OCI-LY1 (cell line): ENCODE measurements around the gene MAPK9.

ENCODE experiments used
- H2AFZ ChIP-seq: fragments of 200-600 bp; sonication (generic), shearing (Covaris generic); 2 replicates; pipeline ENCODE4 v1.6.0; 2014; ENCODE audit warnings: antibody characterized with exemption, mild to moderate bottlenecking, low read length
- H3F3A ChIP-seq: fragments of 200-600 bp; sonication (generic), shearing (Covaris generic); 2 replicates; pipeline ENCODE4 v1.6.0; 2014; ENCODE audit warnings: mild to moderate bottlenecking, antibody characterized with exemption, low read length, moderate library complexity; ENCODE audit not compliant: insufficient read depth
- H3K27ac ChIP-seq: fragments of 200-600 bp; sonication (generic); 2 replicates; pipeline ENCODE4 v1.5.1; 2014; ENCODE audit warnings: low read length, mixed run types, mild to moderate bottlenecking, low read depth; ENCODE audit not compliant: poor library complexity, severe bottlenecking
- H3K27me3 ChIP-seq: fragments of 200-600 bp; sonication (generic); 2 replicates; pipeline ENCODE4 v1.6.0; 2014; ENCODE audit warnings: antibody characterized with exemption, mild to moderate bottlenecking, low read length, moderate library complexity; ENCODE audit not compliant: insufficient read depth
- H3K36me3 ChIP-seq: fragments of 200-600 bp; sonication (generic); 2 replicates; pipeline ENCODE4 v1.6.1; 2014; ENCODE audit warnings: mild to moderate bottlenecking, antibody characterized with exemption, low read length, moderate library complexity, mixed read lengths; ENCODE audit not compliant: insufficient read depth
- H3K4me1 ChIP-seq: fragments of 200-600 bp; sonication (generic); 2 replicates; pipeline ENCODE4 v1.5.1; 2014; ENCODE audit warnings: mild to moderate bottlenecking, low read length, moderate library complexity; ENCODE audit not compliant: insufficient read depth, severe bottlenecking
- H3K4me2 ChIP-seq: fragments of 200-600 bp; sonication (generic), shearing (Covaris generic); 2 replicates; pipeline ENCODE4 v1.6.1; 2014; ENCODE audit warnings: low read length
- H3K4me3 ChIP-seq: fragments of 200-600 bp; sonication (generic); 2 replicates; pipeline ENCODE4 v1.5.1; 2014; ENCODE audit warnings: low read length, low read depth, mild to moderate bottlenecking, mixed read lengths; ENCODE audit not compliant: poor library complexity, severe bottlenecking
- H3K79me2 ChIP-seq: fragments of 200-600 bp; shearing (Covaris generic); 2 replicates; pipeline ENCODE4 v1.6.1; 2016; ENCODE audit warnings: mixed run types, low read length, mixed read lengths; ENCODE audit not compliant: insufficient read depth
- H3K9ac ChIP-seq: fragments of 200-600 bp; sonication (generic), shearing (Covaris generic); 2 replicates; pipeline ENCODE4 v1.6.1; 2014; ENCODE audit warnings: mild to moderate bottlenecking, low read length, mixed read lengths
- H3K9me2 ChIP-seq: fragments of 200-600 bp; sonication (generic), shearing (Covaris generic); 2 replicates; pipeline ENCODE4 v1.6.1; 2014; ENCODE audit warnings: low read depth, mild to moderate bottlenecking, low read length, mixed read lengths
- H3K9me3 ChIP-seq: fragments of 200-600 bp; shearing (Covaris generic); 2 replicates; pipeline ENCODE4 v1.6.1; 2014; ENCODE audit warnings: low read length, mixed read lengths
- H4K20me1 ChIP-seq: fragments of 200-600 bp; sonication (generic), shearing (Covaris generic); 2 replicates; pipeline ENCODE4 v1.6.0; 2016; ENCODE audit warnings: mild to moderate bottlenecking, low read length; ENCODE audit not compliant: insufficient read depth
- EZH2 ChIP-seq: fragments of 200-600 bp; sonication (generic), shearing (Covaris generic); IDR thresholded peaks from 2 replicates; pipeline ENCODE4 v1.8.0; 2017; ENCODE audit warnings: borderline replicate concordance, mixed run types, mild to moderate bottlenecking, antibody characterized with exemption, low read length, moderate library complexity, mixed read lengths
- TF ChIP-seq, protein P1 (sequence below): fragments of 200-600 bp; sonication (generic), shearing (Covaris generic); IDR thresholded peaks from 2 replicates; pipeline ENCODE4 v1.5.1; 2017; ENCODE audit warnings: mild to moderate bottlenecking, antibody characterized with exemption, low read length, moderate library complexity, mixed read lengths

MAPK9 gene

DNA sequence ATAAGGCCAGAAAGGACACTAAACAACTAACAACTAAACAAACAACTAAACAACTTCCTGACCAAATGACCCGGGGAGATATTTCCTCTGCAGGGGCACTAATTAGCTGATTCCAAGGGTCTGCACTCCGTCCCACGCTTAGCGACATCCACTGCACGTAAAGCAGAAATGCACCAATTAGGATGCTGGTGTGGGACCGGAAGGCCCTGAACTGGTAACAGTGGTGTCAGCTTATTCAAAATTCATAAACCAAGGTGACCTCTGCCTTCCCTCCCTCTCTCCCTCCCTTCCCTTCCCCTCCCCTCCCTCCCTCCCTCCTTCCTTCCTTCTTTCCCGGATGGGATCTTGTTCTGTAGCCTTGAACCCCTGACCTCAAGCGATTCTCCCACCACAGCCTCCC, 92.5 kb downstream of the MAPK9 start:
- TF ChIP-seq, protein P1, sequence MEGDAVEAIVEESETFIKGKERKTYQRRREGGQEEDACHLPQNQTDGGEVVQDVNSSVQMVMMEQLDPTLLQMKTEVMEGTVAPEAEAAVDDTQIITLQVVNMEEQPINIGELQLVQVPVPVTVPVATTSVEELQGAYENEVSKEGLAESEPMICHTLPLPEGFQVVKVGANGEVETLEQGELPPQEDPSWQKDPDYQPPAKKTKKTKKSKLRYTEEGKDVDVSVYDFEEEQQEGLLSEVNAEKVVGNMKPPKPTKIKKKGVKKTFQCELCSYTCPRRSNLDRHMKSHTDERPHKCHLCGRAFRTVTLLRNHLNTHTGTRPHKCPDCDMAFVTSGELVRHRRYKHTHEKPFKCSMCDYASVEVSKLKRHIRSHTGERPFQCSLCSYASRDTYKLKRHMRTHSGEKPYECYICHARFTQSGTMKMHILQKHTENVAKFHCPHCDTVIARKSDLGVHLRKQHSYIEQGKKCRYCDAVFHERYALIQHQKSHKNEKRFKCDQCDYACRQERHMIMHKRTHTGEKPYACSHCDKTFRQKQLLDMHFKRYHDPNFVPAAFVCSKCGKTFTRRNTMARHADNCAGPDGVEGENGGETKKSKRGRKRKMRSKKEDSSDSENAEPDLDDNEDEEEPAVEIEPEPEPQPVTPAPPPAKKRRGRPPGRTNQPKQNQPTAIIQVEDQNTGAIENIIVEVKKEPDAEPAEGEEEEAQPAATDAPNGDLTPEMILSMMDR: no peak
- no peak for TF ChIP-seq EZH2
- Histone ChIP-seq H3K9me3 (no peaks in the 10 kb centered on the region), H3K27ac (no peak overlapping the region), H3K27me3 (no peaks in the 10 kb centered on the region), H2AFZ (no peak overlapping the region), H3K79me2 (no peaks in the 10 kb centered on the region), H3K4me2 (no peak overlapping the region), H3K36me3 (no peaks in the 10 kb centered on the region), H3K9ac (no peak overlapping the region), H3F3A (no peaks in the 10 kb centered on the region), H3K9me2 (no peaks in the 10 kb centered on the region), H3K4me3 (no peak overlapping the region), H4K20me1 (no peaks in the 10 kb centered on the region), H3K4me1 (no peaks in the 10 kb centered on the region)

DNA sequence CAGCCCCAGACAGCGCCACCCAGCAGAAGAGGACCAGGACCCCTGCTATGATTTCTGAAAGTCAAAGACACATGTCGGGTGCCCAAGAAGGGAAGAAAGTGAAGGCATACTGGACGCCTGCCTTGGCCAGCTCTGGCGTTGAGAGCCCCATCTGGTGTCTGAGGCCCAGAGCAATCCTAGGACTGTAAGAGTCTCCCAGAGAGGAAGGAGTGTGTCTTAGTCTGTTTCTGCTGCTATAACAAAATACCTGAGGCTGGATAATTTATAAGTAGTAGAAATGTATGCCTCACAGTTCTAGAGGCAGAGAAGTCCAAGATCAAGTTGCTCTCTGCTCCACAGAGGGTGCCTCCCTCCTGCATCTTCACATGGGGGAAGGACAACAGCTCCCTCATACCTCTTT, 93.7 kb downstream of the MAPK9 start:
- no peaks in the 10 kb centered on the region for H3K27me3 ChIP-seq
- H3F3A ChIP-seq: no peaks in the 10 kb centered on the region
- no peak overlapping the region for H2AFZ ChIP-seq
- no peaks in the 10 kb centered on the region for H3K36me3 ChIP-seq
- H3K27ac ChIP-seq: no peak overlapping the region
- H3K4me2 ChIP-seq: no peak overlapping the region
- no peaks in the 10 kb centered on the region for H3K79me2 ChIP-seq
- H3K9ac ChIP-seq: no peak overlapping the region
- no peak for TF ChIP-seq EZH2
- TF ChIP-seq, protein P1: no peak
- H3K9me3 ChIP-seq: no peaks in the 10 kb centered on the region
- no peak overlapping the region for H3K4me3 ChIP-seq
- H4K20me1 ChIP-seq: no peaks in the 10 kb centered on the region
- H3K9me2 ChIP-seq: no peaks in the 10 kb centered on the region
- H3K4me1 ChIP-seq: no peaks in the 10 kb centered on the region

DNA sequence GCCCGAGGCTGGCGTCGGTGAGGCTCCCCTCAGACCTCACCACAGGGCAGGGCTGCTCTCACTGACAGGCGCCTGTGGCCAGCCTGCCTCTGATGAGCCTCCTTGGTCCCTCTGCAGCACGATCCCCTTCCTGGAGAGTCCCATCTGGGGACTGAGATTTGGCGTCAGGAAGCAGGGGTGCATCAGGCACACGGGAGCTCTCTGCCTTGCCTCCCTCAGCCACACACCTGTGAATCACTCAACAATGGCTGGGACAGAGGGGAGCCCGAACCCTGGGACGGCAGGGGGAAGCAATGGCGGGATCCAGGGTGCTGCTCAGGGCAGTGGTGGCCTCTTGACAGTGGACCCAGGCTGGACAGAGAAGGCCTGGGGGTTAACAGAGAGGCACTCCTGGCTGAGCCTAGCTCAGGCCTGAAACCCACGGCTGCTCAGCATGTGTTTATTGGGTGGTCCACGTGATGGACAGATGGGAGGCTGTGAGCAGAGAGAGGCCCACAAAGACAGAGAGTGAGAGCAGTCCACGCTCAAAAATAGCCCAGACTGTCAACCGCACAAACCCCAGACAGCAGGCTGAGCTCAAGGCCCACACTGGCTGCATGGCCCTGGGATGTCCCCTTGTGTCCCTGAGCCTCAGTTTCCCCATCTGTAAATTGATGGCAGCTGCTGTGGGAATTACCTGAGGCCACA, 94.7 kb downstream of the MAPK9 start:
- H3K9me3 ChIP-seq: no peaks in the 10 kb centered on the region
- H3K9me2 ChIP-seq: no peaks in the 10 kb centered on the region
- no peak overlapping the region for H3K9ac ChIP-seq
- H3K27ac ChIP-seq: no peak overlapping the region
- no peak overlapping the region for H2AFZ ChIP-seq
- no peaks in the 10 kb centered on the region for H3K36me3 ChIP-seq
- H3K4me3 ChIP-seq: no peak overlapping the region
- H4K20me1 ChIP-seq: no peaks in the 10 kb centered on the region
- H3K4me2 ChIP-seq: no peak overlapping the region
- H3K4me1 ChIP-seq: no peaks in the 10 kb centered on the region
- no peaks in the 10 kb centered on the region for H3K27me3 ChIP-seq
- H3F3A ChIP-seq: no peaks in the 10 kb centered on the region
- TF ChIP-seq, protein P1: no peak
- TF ChIP-seq EZH2: no peak
- no peaks in the 10 kb centered on the region for H3K79me2 ChIP-seq
